ENCODE measurements around the gene HMOX1. TPM values are rescaled to one million over a fixed set of nuclear protein-coding genes. Genes with fewer than 3 reads are reported as not detected.
"Not testable (repeated sequence)": the region's sequence is repeated elsewhere in the genome, so short reads cannot be mapped to it uniquely, and the experiment has no call there.

Gene HMOX1
- total RNA-seq, 1 donor from 2014 or later: 4.3 TPM

- H3K4me3 Mint-ChIP-seq (ENCODE audit: low read depth): no peak overlapping the region
These were observed 19.8 kb upstream of the HMOX1 start for GRCh38 chr22:35361001-35361558.

GRCh38 chr22:35363566-35364086, 17.3 kb upstream of the HMOX1 start:
- no peaks in the 10 kb centered on the region for H3K27me3 Mint-ChIP-seq
- no peak overlapping the region for H3K27ac Mint-ChIP-seq
- DNase-seq (ENCODE audit: low spot score, unreplicated experiment): no peak

More at GRCh38 chr22:35361001-35361558, 19.8 kb upstream of the HMOX1 start:
- DNase-seq (ENCODE audit: low spot score, unreplicated experiment): no peak
- H3K9me3 Mint-ChIP-seq (ENCODE audit: low read depth): no peaks in the 10 kb centered on the region
- no peaks in the 10 kb centered on the region for H3K27me3 Mint-ChIP-seq
- no peak overlapping the region for H3K27ac Mint-ChIP-seq
- TF ChIP-seq CTCF (IDR thresholded peaks at IDR 0.05; ENCODE audit: unreplicated experiment): no peak
- no peaks in the 10 kb centered on the region for H3K4me1 Mint-ChIP-seq (ENCODE audit: low read depth)
- H3K36me3 Mint-ChIP-seq (ENCODE audit: insufficient read depth): no peaks in the 10 kb centered on the region

GRCh38 chr22:35364230-35364629, 16.7 kb upstream of the HMOX1 start:
- DNase-seq (ENCODE audit: low spot score, unreplicated experiment); H3K27ac Mint-ChIP-seq; H3K4me3 Mint-ChIP-seq (ENCODE audit: low read depth); H3K36me3 Mint-ChIP-seq (ENCODE audit: insufficient read depth); H3K27me3 Mint-ChIP-seq; H3K9me3 Mint-ChIP-seq (ENCODE audit: low read depth): not testable (repeated sequence)
- H3K4me1 Mint-ChIP-seq (ENCODE audit: low read depth): peaks cover 11% of the 10 kb centered on the region

More at GRCh38 chr22:35363566-35364086, 17.3 kb upstream of the HMOX1 start:
- H3K4me3 Mint-ChIP-seq (ENCODE audit: low read depth): no peak overlapping the region
- H3K36me3 Mint-ChIP-seq (ENCODE audit: insufficient read depth): no peaks in the 10 kb centered on the region
- H3K9me3 Mint-ChIP-seq (ENCODE audit: low read depth): no peaks in the 10 kb centered on the region
- no peak for TF ChIP-seq CTCF (IDR thresholded peaks at IDR 0.05; ENCODE audit: unreplicated experiment)
- H3K4me1 Mint-ChIP-seq (ENCODE audit: low read depth): peaks cover 9% of the 10 kb centered on the region

GRCh38 chr22:35367331-35367886, 13.5 kb upstream of the HMOX1 start:
- peaks cover 2% of the 10 kb centered on the region for H3K36me3 Mint-ChIP-seq (ENCODE audit: insufficient read depth)
- H3K4me1 Mint-ChIP-seq (ENCODE audit: low read depth): peaks cover 18% of the 10 kb centered on the region
- peak overlapping the region; percentile 21 for H3K27ac Mint-ChIP-seq
- no peaks in the 10 kb centered on the region for H3K9me3 Mint-ChIP-seq (ENCODE audit: low read depth)
- TF ChIP-seq CTCF (IDR thresholded peaks at IDR 0.05; ENCODE audit: unreplicated experiment): no peak
- no peaks in the 10 kb centered on the region for H3K27me3 Mint-ChIP-seq
- no peak overlapping the region for H3K4me3 Mint-ChIP-seq (ENCODE audit: low read depth)
- DNase-seq (ENCODE audit: low spot score, unreplicated experiment): no peak

- no peak for TF ChIP-seq CTCF (IDR thresholded peaks at IDR 0.05; ENCODE audit: unreplicated experiment)
- Mint-ChIP-seq H3K36me3 (ENCODE audit: insufficient read depth) (peaks cover 2% of the 10 kb centered on the region), H3K27me3 (no peaks in the 10 kb centered on the region), H3K27ac (no peak overlapping the region), H3K4me1 (ENCODE audit: low read depth) (peaks cover 18% of the 10 kb centered on the region), H3K4me3 (ENCODE audit: low read depth) (no peak overlapping the region), H3K9me3 (ENCODE audit: low read depth) (no peaks in the 10 kb centered on the region)
- no peak for DNase-seq (ENCODE audit: low spot score, unreplicated experiment)
These were observed 12.5 kb upstream of the HMOX1 start for GRCh38 chr22:35368386-35368785.

- Mint-ChIP-seq H3K36me3 (ENCODE audit: insufficient read depth) (peaks cover 2% of the 10 kb centered on the region), H3K27ac (no peak overlapping the region), H3K4me3 (ENCODE audit: low read depth) (no peak overlapping the region), H3K9me3 (ENCODE audit: low read depth) (no peaks in the 10 kb centered on the region), H3K27me3 (no peaks in the 10 kb centered on the region), H3K4me1 (ENCODE audit: low read depth) (peaks cover 20% of the 10 kb centered on the region)
- DNase-seq (ENCODE audit: low spot score, unreplicated experiment): no peak
- no peak for TF ChIP-seq CTCF (IDR thresholded peaks at IDR 0.05; ENCODE audit: unreplicated experiment)
These were observed 10.9 kb upstream of the HMOX1 start for GRCh38 chr22:35369996-35370395.
